HG03378 (cell line): ENCODE results near the gene IGFBP3.

Source experiments
- ATAC-seq: cut with Tn5 transposase; IDR thresholded peaks from one replicate; pipeline ENCODE4 v1.9.1; 2021; ENCODE audit warnings: mild to moderate bottlenecking, moderate library complexity; ENCODE audit not compliant: unreplicated experiment

Gene IGFBP3

DNA sequence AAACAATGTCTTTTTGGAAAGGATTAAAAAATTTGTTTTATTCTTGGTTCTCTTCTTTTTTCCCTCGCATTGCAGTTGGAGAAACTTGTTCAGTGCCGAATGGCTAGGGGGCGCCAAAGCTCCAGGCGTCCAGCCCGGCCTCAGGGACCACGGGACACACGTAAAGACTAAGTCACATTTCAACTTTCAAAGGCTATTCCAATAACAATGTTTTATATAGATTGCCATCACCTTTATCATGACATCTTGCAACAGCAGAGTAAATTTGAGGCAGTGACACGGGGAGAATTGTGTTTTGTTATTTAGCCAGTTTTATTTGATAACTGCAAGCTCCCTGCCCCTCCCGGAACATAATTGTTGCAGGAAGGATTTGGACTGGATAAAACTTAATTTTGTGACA is 2.2 kb upstream of the IGFBP3 start:
- no peak for ATAC-seq

DNA sequence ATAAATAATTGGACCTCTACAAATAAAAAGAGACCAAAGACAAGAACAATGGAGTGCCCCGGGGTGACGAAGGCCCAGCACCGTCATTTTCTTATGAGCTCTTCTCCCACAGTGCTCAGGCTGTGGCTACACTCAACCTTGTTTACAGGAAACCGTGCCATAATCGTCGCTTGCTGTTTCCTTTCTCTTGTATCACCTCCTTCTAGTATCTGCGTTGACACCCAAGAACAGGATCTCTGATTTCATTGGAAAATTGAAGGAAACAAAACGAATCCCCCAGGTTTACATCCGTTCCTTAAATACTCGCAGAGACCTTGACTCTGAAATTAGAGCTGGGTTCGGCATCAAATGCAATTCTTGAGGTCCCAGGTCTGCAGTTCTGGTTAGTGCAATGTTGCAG is 1.7 kb upstream of the IGFBP3 start:
- ATAC-seq: no peak

DNA sequence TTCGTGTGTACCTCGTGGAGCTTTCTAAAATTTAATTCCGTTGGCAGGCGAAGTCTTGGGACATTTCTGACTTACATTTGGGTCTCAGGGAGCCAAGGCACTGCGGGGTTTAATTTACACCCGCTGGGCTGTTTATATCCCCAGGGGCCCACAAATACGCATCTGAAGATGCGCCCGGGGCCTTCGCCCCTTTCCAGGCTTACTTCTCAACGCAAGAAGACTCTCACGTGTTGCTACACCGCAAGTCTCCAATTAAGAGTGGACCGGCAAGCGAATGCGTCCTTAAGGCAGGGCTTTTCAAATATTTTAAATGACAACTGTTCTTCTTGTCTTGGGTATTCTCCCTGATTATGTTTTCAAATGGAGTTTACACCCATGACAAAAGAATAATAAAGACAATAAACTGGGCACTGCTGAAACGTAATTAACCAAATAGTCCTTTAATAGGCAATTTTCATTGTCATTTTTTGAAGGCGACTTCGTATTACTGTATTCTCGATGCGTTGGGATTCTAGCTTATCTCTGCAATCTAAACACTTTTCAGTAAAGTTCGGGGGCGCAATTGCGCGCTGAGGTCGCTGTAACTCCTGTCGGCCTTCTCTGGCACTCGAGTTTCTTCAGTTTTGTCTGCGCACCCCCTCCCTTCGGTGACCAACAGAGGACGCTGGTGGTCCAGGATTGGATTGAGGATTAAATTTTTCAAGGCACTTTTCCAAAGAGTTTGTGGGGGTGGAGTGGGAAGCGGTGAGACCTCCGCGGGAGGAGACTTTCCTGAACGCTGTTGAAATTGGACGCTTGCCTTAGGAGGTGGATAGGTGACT is 837 bp upstream of the IGFBP3 start:
- no peak for ATAC-seq

DNA sequence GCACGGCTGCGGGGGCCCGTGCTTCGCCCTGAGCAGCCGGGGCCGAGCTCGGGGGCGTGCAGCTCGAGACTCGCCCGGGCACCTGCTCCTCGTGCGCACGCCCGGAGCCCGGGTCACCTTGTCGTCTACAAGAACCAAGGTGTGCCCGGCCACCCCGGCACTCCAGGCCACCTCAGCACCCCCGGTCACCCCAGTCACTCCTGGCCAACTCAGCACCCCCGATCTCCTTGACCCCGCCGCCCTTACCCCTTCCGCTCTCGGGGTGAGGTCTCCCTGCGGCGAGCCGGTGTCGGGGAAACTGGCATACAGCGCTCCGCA is 268 bp upstream of the IGFBP3 start:
- no peak for ATAC-seq

DNA sequence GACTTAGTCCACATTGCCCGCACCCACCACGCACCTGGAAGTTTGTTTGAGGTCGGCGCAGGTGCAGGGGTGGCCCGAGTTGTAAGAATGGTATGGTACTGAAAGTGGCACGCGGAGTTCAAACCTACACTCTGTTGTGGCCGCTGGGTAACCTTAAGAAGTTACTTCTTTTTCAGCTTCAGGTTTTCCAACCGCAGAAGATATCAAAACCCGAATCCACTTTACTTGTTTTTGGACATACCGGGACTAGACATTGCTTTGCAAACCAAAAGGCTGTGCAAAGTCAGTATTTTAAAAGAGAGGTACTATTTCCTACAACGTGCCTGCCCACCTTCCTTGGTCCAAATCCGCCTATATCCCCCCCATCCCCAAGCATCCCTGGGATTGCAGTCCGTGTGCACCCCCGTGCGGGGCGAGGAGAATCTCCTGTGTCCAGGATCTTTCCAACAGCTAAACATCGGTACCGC is 1.0 kb downstream of the IGFBP3 start:
- no peak for ATAC-seq

DNA sequence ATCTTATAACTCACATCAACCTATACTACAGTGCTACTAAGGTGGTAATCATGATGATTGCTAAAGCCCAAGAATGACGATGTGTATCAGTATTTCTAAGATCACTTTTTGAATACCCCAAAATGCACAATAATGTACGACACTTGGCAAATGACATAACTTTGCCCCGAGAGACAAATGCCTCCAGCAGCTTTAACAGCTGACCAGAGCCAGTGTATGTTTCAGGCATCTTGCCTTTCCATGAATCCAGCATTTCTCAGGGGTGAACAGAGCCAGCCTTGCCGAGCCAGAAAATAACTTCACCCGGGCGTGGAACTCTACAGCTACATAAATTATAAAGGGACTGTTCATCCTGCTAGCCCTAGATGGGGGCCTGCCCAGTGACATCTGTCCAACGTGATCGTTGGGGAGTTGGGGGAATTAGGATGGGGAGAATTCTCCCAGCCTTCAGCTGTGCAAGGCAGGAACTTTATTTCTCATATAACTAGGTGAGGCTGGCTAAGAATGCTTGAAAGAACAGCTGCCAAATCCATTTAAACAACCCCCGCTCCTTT is 1.8 kb downstream of the IGFBP3 start:
- no peak for ATAC-seq

DNA sequence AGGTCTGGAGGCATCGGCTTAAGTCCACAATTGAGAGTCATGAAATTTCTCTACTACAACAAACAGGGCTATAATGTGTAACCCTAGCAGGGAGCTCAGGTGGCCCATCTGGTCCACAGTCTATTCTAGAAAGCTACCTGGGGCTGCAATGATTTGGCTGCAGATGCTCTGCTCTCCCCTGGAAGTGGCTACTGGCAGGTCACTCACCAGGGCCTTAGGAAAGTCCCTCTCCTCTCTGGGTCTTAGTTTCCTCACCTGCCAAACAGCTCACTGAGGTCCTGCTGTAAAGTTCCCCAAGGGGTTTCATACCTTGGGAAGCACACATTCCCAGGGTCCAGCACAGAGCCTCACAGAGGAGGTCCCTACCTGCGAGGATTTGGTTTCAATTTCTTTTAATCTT is 2.5 kb downstream of the IGFBP3 start:
- no peak for ATAC-seq

DNA sequence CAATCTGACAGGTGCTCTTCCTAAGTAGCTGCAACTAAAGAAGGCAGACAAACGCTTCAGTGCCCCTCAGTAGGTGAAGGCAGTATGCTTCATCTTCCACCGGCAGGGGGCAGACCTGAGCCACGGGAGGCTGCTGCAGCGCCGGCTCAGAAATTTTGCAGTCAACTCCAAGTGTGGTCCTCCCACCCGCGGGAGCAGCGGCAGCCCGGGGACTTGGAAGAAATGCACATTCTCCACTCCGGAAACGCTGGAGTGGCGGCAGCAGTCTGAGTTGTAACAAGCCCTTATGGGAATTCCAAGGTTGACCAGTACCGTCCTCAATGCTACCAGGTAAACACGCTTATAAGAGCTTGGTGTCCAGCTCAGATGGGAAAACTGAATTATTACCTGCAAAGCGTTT is 3.4 kb downstream of the IGFBP3 start:
- ATAC-seq: peak; percentile 68

DNA sequence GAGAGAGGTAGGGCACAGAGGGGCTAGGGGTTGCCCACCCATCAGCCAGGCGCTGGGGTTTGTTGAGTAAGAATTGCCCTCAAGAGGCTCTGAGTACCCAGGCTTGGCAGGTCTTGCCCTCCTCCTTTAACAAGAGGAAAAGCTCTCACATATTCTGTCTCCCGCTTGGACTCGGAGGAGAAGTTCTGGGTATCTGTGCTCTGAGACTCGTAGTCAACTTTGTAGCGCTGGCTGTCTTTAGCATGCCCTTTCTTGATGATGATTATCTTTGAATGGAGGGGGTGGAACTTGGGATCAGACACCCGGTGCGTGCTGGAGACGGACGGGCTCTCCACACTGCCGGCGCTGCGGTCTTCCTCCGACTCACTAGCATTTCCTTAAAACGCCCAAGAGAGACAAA is 4.0 kb downstream of the IGFBP3 start:
- ATAC-seq: no peak

DNA sequence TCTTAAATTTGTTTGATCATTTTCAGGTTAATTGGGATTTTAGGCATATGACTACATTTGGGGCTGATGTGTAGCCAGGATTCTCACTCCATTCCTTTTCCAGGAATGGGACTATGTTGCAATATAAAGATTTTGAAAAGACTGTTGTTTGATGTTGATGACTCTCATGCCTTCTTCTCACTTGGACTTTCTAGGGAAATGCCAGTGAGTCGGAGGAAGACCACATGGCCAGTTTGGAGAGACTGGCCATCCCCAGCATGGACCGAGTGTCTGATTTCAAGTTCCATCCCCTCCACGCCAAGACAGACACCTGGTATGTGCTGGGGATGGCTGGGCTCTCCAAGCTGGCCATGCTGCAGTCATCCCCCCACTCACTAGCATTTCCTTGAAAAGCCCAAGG is 5.5 kb downstream of the IGFBP3 start:
- no peak for ATAC-seq

DNA sequence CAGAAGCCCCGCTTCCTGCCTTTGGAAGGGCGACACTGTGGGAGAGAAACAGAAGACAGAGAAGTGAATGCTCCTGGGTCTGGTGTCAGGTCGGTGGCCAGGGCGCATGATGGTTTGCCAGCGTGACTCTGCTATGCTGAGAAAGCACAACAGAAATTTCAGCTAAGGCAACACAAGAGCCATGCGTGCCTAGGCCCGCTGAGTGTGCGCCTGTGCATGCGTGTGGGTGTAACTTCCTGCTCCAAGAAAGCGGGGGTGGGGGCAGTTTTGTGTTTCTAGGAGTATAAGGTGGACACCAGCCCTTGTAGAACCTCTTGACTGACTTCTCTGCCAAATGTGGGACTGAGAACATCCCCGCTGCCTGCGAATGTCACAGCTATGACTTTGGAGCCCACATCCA is 6.2 kb downstream of the IGFBP3 start:
- no peak for ATAC-seq

DNA sequence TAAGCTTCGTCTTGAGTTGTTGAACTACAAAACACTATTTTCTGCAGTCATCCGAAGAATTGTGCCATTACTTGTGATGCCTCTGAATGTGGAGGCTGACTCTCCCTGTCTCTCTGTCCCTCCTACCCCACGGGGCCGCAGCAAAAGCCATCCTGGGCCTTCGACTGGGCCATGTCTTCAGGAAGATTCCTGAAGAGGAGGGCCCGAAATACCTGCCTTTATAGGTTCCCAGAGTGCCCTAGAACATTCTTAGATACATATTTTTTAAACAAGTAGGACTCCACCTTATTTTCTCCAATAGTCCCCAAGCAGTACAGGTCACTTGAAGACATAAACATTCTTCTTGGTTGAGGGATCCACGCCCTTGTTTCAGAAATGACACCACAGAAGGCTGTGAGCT is 8.1 kb downstream of the IGFBP3 start:
- ATAC-seq: no peak

DNA sequence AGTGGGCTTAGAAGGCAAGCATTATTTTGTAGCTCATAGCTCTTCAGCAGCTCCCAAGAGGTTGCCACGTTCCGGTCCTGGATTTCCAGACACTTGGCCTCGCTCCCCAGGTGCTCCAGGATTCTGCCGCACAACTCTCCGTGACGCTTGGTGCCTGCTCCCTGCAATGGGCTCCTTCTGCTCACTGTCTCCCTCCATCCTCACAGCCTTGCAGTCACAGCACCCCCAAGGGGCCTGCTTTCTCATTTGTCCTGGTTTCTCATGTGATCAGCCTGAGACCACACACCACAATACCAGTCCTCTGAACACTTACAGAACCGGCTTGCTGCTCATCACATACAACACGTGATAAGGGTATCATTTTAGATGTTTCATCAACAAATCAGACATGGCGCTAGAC is 9.8 kb downstream of the IGFBP3 start:
- ATAC-seq: no peak

DNA sequence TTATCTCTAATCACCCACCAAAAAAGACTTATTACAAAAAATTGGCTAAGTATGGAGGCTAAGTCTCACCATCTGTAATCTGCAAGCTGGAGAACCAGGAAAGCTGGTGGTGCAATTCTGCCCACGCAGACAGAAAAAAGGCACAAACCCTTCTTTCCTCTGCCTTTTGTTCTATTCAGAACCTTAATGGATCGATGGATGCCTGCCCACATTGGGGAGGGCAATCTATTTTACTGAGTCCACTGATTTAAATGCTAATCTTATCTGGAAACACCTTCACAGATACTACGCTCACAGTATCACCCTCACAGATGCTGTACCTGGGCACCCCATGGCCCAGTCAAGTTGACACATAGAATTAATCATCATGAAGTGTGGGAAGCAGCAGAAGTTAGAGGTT is 10.2 kb downstream of the IGFBP3 start:
- no peak for ATAC-seq

DNA sequence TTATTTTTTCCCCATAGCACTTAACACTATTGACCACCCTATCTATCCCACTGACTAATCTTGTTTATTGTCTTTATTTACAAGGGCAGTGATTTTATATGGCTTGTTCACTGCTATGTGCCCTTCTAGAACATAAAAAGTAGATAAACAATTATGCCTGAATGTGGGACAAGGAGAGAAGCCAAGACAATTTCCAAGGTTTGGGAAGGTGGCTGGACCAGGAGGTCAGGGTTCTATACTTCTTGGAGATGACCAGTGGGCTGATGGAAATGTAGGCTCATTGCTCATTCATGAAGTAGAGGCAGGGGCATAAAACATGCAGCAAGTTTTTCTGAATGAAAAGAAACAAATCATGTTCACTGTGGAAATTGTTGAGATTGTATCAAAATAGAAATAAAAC is 11.5 kb downstream of the IGFBP3 start:
- ATAC-seq: no peak

DNA sequence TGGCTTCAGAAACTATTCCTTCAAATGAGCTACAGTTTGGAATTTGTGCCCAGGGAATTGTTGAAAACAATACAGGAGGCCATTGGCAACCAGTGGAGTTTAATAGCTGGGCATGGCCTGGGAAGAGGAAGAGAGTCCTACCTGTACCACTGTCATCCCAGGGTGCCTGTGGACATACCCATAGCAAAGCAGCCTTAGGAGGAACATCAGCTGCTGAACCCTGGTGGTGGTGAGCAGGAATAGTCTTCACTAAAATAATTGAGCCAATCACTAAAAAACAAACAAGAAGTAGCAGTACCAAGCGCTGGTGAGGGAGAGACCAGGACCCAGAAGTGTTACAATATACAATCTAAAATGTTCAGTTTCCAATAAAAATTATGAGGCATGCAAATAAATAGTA is 18.3 kb downstream of the IGFBP3 start:
- ATAC-seq: no peak

DNA sequence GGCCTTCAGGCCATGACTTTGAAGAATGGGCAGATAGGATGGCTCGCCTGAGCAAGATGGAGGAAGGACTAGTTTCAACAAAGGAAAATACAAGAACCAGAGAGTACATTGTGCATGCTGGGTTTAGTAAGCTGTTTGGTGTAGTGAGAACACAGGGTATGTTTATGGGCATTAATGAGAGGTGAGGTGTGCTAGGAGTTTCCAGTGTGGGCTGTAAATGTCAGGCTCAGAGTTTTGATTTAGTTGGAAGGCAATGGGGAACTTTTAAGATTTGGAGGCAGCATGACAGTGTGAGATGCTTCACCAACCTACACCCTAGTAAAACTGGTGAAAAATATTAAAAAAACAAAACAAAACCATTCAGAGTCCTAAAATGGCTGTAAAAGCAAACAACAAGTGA is 19.5 kb downstream of the IGFBP3 start:
- ATAC-seq: no peak

DNA sequence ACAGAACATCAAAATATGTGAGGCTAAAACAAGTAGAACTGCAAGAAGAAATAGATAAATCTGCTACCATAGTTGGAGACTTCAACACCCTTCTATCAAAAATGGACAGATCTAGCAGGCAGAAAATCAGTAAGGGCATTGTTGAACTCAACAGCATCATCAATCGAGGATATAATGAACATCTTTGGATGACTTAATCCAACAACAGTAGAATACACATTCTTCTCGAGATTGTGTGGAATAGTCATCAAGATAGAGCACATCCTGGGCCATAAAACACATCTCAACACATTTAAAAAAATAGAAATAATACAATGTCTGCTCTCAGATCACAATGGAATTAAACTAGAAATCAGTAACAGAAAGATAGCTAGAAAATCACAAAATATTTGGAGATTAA is 22.9 kb downstream of the IGFBP3 start:
- ATAC-seq: no peak

DNA sequence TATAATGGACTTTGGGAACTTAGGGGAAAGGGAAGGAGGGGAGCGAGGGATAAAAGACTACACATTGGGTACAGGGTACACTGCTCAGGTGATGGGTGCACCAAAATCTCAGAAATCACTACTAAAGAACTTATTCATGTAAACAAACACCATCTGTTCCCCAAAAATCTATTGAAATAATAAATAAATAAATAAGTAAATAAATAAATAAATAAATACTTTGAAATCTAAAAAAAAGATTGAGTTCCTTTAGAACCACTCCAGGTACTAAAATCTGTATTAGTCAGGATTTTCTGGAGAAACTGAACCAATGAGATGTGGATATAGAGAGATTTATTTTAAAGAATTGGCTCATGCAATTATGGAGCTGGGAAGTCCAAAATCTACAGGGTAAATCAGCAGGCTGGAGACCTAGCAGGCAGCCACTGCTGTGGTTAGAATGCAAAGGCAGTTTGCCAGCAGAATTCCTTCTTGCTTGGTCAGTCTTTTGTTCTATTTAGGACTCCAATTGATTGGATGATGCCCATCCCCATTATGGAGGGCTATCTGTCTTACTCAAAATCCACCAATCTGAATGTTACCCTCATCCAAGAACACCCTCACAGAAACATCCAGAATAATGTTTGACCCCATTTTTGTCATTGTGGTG is 23.9 kb downstream of the IGFBP3 start:
- no peak for ATAC-seq

DNA sequence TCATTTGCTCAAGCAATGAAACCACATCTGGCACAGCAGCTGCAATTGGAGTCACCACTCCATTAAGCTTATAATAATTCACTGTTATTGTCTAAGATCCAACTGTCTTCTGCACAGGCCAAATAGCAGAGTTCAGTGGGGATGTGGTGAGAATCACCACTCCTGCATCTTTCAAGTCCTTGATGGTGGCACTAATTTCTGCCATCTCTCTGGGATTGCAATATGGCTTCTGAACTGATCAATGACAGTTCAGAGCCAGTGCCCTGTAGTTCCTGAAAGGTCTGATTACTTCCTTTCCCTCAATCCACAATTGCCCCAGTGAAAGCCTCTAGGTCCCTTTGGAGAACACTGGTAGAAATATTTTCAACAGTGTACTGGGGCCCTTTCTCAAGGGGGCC is 26.4 kb downstream of the IGFBP3 start:
- no peak for ATAC-seq

DNA sequence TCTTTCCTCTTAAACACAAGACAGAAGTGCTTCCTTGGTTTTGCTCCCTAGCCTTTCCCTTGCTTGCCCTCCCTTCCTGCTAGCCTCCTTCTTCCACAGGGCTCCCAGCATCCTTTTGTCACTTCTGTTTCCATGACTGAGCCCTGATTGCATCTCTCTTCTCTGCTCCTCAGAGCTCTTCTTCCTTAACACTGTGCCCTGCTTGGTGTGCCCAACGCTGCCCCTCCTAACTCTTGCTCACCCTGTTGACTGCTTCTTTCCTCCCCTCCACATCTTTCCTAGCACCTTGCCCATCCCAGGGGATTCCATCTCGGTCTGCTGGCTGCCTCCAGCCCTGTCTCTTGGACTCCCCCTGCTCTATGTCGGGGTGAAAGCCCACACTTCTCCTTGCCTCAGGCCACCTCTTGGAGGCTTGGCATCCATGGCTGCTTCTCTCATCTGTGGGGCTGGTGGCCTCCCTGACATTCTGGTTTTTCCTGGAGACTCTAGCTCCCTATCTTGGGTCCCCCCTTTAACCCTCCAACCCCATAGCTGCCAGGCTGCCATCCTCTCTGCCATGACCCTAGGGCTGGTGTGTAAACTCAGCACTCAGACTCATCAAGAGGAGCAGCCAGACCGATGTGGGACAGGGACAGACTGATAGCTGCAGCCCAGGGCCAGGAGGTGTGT is 26.9 kb downstream of the IGFBP3 start:
- no peak for ATAC-seq
